GM18858 (cell line): ENCODE data around the gene AFF3.

Experiments
- ATAC-seq: cut with Tn5 transposase; IDR thresholded peaks from one replicate; pipeline ENCODE4 v1.9.1; 2021; ENCODE audit not compliant: unreplicated experiment

The AFF3 gene

GRCh38 chr2:99619151-99619550, 523.2 kb downstream of the AFF3 start:
- no peak for ATAC-seq

- ATAC-seq = no peak
These were observed 523.8 kb downstream of the AFF3 start for GRCh38 chr2:99618579-99619097.

DNA sequence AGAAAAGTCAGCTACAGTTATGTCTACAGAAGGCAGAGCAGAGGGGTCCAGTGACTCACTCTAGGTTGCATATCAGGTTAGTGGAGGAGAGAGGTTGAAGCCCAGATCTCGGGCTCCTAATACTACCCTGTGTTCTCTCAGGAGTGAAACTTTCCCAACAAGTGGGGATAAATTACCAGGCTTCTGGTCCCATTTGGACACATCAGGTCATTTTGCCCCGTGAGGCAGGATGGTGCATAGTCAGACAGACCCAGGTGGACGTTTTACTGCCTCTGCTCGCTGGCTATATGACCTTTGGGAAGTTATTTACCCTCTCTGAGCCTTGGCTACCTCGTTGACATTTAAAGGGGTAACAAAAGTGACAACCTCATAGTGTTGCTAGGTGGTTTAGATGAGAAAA, 524.6 kb downstream of the AFF3 start:
- ATAC-seq = no peak

GRCh38 chr2:99615247-99615771, 527.1 kb downstream of the AFF3 start:
- ATAC-seq = no peak

DNA sequence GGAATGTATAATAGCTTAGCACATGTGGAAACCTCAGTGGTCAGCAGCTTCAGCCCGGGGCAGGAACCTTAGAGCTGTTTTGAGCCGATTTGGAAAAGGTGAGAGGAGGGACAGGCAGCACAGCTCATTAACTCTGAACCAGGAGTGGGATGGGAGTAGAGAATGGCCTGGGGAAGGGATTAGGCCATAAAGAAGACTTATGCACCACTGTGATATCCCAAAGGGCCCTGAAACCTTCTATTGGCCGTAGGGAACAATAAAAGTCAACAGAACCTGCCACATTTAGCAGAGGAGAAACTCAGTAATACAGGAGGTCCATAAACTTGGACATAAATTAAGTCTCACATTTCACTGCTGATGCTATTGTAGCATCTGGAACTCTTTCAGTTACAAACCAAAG, 528.4 kb downstream of the AFF3 start:
- no peak for ATAC-seq

DNA sequence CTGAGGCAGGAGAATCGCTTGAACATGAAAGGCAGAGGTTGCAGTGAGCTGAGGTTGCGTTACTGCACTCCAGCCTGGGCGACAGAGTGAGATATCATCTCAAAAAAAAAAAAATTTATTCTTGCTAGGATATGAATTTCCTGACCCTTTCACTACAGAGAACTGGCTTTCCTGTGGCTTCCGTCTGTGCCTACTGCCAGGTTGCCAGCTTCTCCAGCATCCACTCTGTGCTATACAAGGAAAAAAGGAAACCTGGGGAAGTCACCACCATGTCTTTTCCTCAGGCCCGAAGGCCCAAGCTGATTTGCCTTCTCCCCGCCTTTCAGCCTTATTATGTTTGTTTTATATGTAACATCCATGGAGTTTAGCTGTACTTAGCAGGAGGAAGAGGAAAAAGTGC, 530.6 kb downstream of the AFF3 start:
- no peak for ATAC-seq

DNA sequence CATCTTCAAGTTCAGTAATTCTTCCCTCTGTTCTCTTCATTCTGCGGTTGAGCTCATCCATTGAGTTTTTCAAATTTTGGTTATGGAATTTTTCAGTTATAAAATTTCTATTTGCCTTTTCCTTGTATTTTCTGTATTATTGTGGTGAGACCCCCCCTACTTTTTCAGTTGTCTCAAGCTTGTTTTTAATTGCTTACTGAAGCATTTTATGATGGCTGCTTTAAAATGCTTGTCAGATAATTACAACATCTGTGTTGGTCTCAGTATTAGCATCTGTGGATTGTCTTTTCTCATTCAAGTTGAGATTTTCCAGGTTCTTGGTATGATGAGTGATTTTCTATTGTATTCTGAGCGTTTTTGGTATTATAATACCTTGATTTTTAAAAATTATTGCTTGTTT, 531.4 kb downstream of the AFF3 start:
- no peak for ATAC-seq

DNA sequence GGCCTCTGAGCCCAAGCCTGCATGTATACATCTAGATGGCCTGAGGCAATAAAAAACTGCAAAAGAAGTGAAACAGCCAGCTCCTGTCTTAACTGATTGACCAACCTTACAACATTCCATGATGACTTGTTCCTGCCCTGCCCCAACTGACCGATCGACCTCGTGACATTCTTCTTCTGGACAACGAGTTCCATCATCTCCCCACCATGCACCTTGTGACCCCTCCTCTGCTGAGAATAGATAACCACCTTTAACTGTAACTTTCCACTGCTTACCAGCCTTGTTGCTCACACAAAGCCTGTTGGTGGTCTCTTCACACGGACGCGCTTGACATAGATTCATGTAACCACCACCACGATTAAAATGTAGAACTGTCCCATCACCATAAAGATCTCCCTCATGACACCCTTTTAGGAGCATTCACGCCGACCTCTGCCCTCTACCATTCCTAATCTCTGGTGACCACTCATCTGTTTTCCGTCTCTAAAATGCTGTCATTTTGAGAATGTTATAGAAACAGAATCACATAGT, 532.5 kb downstream of the AFF3 start:
- no peak for ATAC-seq

GRCh38 chr2:99608861-99609260, 533.5 kb downstream of the AFF3 start:
- no peak for ATAC-seq

- ATAC-seq = no peak
These were observed 534.4 kb downstream of the AFF3 start for GRCh38 chr2:99607861-99608491.

GRCh38 chr2:99607454-99607853, 534.9 kb downstream of the AFF3 start:
- no peak for ATAC-seq

- ATAC-seq = no peak
These were observed 537.4 kb downstream of the AFF3 start for GRCh38 chr2:99605036-99605435.

GRCh38 chr2:99602476-99602875, 539.9 kb downstream of the AFF3 start:
- ATAC-seq = no peak

DNA sequence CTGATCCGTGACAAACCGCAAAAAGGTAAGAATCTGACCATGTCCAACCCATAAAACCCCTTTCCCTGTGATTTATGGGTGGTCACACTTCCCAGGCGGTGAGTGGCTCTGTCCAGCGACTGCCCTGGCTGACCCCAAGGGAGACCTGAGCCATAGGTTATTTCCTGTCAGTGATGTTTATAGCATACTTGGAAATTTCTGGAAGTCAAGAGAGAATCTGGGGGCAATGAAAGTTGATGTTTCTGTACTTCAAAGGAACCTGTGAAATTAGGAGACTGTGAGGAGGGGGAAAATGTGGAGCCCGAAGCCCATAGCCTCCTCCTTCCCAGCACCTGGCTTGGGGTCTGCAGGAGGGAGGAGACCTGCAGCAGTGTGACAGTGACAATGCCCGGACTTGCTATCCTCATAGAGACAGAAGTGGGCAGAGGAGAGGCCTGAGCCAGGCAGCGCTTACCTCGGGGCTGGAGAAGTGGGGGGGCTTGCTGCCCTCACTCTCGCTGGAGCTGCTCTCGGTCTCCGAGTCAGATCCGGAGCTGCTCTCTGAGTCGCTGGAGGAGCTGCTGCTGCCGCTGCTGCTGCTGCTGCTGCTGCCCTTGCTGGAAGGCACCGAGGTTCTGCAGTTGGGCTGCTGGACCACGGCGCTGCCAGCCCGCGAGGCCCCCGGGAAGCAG, 541.3 kb downstream of the AFF3 start:
- no peak for ATAC-seq

GRCh38 chr2:99598441-99598840, 543.9 kb downstream of the AFF3 start:
- no peak for ATAC-seq

- ATAC-seq = no peak
These were observed 544.8 kb downstream of the AFF3 start for GRCh38 chr2:99597616-99598015.

- no peak for ATAC-seq
These were observed 547.0 kb downstream of the AFF3 start for GRCh38 chr2:99595373-99595772.

GRCh38 chr2:99593692-99594427, 548.5 kb downstream of the AFF3 start:
- no peak for ATAC-seq

DNA sequence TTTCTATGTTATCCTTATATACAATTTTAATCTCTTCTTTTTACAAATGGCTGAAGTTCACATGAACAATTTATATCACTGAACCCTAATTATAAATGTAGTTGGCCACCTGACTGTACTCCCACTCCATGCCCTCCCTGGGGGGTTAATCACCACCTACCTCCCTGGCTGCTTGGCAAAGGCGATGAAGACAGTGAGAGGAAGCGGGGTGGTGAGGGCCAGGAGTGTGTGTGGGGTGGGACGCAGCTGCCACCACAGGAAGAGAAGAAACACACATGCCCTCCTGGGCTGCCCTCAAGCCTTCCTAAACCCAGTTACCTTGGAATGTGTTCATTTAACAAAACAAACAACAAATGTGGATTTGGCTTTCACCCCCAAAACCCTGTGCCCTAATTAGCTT, 565.6 kb downstream of the AFF3 start:
- ATAC-seq = no peak

- no peak for ATAC-seq
These were observed 568.6 kb downstream of the AFF3 start for GRCh38 chr2:99573634-99574251.
